Measurements from ENCODE around the gene SLC9A3. TPM values are rescaled to one million over a fixed set of nuclear protein-coding genes. Genes with fewer than 3 reads are reported as not detected.

Gene SLC9A3
- total and polyA plus RNA-seq, 2 of the 13 experiments (the other 11 are each of a cell fraction or from before 2014, with no cell fraction given), result 1.5 to 1.8 TPM

DNA sequence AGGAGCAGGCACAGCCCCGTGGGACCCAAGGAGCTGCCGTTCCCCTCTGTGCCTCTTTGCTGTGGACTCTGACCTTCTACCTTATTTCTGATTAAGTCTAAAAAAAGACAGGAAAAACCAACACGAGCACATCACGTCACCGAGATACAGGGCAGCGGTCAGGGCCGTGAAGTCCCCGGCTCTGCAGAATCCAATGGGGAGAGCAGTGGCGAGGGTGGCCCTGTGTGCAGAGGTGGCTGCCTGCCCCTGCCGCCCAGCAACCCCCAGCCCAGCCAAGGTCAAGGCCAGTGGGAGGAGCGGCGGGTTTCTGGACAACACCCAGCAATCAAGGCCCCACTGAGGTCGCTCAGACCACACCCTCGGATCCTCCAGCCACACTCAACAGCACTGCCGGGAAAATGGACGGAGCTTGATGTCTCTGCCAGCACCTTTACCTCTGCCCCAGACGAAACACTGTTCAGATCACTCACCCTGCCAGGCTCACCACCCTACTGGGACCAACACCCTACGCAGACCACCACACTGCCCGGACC lies 32.7 kb upstream of the SLC9A3 start (continued):
- TF ChIP-seq, protein P1, sequence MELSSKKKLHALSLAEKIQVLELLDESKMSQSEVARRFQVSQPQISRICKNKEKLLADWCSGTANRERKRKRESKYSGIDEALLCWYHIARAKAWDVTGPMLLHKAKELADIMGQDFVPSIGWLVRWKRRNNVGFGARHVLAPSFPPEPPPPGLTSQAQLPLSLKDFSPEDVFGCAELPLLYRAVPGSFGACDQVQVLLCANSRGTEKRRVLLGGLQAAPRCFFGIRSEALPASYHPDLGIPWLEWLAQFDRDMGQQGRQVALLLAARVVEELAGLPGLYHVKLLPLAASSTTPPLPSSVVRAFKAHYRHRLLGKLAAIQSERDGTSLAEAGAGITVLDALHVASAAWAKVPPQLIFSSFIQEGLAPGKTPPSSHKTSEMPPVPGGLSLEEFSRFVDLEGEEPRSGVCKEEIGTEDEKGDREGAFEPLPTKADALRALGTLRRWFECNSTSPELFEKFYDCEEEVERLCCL (CRISPR knock-in tag; IDR thresholded peaks at IDR 0.05; ENCODE audit: borderline replicate concordance), result no peak
- TF ChIP-seq ZNF761 (CRISPR knock-in tag; conservative IDR thresholded peaks at IDR 0.05), result no peak
- no peak for TF ChIP-seq HOXA7 (CRISPR knock-in tag; IDR thresholded peaks at IDR 0.05)
- TF ChIP-seq ZNF33B (CRISPR knock-in tag; IDR thresholded peaks at IDR 0.05), result no peak
- TF ChIP-seq NR2F6 (IDR thresholded peaks at IDR 0.05), result peak; percentile 61
- TF ChIP-seq NR2F6 (CRISPR knock-in tag; IDR thresholded peaks at IDR 0.05), result peak; percentile 81
- TF ChIP-seq KDM2A (CRISPR knock-in tag; IDR thresholded peaks at IDR 0.05; ENCODE audit: borderline replicate concordance, low read depth), result no peak
- TF ChIP-seq PPARG (CRISPR knock-in tag; conservative IDR thresholded peaks at IDR 0.05), result peak; percentile 45; the same call in 1 of the 2 replicates
- no peak for TF ChIP-seq HOXA5 (CRISPR knock-in tag; IDR thresholded peaks at IDR 0.05)
- TF ChIP-seq ZNF878 (CRISPR knock-in tag; IDR thresholded peaks at IDR 0.05), result no peak
- no peak for TF ChIP-seq ZNF674 (CRISPR knock-in tag; IDR thresholded peaks at IDR 0.05; ENCODE audit: low read depth)
- TF ChIP-seq FOXA1 (IDR thresholded peaks at IDR 0.05), result no peak
- no peak; the same call in 1 of the 2 replicates for TF ChIP-seq FOXA1 (CRISPR knock-in tag; IDR thresholded peaks at IDR 0.05)
- TF ChIP-seq HIVEP1 (CRISPR knock-in tag; IDR thresholded peaks at IDR 0.05), result peak; percentile 51; the same call in 1 of the 2 replicates
- TF ChIP-seq, protein P2, sequence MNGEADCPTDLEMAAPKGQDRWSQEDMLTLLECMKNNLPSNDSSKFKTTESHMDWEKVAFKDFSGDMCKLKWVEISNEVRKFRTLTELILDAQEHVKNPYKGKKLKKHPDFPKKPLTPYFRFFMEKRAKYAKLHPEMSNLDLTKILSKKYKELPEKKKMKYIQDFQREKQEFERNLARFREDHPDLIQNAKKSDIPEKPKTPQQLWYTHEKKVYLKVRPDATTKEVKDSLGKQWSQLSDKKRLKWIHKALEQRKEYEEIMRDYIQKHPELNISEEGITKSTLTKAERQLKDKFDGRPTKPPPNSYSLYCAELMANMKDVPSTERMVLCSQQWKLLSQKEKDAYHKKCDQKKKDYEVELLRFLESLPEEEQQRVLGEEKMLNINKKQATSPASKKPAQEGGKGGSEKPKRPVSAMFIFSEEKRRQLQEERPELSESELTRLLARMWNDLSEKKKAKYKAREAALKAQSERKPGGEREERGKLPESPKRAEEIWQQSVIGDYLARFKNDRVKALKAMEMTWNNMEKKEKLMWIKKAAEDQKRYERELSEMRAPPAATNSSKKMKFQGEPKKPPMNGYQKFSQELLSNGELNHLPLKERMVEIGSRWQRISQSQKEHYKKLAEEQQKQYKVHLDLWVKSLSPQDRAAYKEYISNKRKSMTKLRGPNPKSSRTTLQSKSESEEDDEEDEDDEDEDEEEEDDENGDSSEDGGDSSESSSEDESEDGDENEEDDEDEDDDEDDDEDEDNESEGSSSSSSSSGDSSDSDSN (CRISPR knock-in tag; IDR thresholded peaks at IDR 0.05), result no peak
- TF ChIP-seq ZNF337 (CRISPR knock-in tag; IDR thresholded peaks at IDR 0.05; ENCODE audit: borderline replicate concordance, low read depth), result no peak
- no peak for TF ChIP-seq RBM39 (IDR thresholded peaks at IDR 0.05; ENCODE audit: low read depth, low read length, poor library complexity, severe bottlenecking)
- no peak for TF ChIP-seq TEAD2 (CRISPR knock-in tag; IDR thresholded peaks at IDR 0.05)
- TF ChIP-seq, protein P3, sequence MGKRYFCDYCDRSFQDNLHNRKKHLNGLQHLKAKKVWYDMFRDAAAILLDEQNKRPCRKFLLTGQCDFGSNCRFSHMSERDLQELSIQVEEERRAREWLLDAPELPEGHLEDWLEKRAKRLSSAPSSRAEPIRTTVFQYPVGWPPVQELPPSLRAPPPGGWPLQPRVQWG (CRISPR knock-in tag; IDR thresholded peaks at IDR 0.05; ENCODE audit: borderline replicate concordance, low read depth), result no peak
- TF ChIP-seq ZNF547 (CRISPR knock-in tag; IDR thresholded peaks at IDR 0.05), result no peak

Data from HepG2 (cell line).